Hypothalamus (tissue), 51 donors: ENCODE measurements around the gene SRPX2.

ENCODE experiments used
- DNase-seq, 51 donors: peaks; one replicate each; lab custom pipeline; 2025; lab: John Stamatoyannopoulos, UW

The SRPX2 gene

DNA sequence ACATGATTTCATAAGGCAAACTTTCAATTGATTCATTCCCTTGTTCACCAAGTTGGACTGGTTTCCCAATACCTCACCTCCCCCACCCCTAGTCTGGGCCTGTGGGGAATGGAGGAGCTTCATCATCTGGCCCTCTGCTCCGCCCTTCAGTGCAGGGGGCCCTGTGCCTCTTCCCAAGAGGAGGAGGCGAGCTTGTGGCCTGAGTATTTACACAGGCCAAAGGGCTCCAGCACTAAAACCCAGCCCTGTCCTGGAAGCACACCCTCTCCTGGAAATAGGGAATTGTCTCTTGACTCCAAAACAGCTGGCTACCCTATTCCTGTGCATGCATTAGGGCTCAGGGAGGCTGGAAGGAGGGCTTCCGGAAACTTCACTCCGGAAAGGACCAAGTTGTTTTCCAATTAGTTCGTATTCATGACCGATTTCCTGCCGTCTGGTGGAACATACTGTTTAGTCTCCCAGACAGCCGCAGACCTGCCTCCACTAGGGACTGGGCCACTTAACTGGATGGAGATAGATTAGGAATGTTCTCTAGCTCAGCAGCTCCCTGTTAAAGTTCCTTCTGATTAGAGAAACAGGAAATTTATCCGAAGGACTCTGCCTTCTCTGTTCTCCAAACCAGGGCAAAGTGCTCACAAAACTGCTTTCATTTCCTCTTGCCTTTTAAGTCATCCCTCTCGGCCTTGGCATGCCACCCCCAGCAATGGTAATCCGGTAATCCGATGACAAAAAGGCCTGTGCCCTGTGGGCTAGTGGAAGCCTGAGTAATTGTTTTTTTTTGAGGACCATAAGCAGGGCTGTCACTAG, 5.8 kb downstream of the SRPX2 start:
- DNase-seq: peak in 3 of 51 donors; percentile 0 to 1 (median 0)

DNA sequence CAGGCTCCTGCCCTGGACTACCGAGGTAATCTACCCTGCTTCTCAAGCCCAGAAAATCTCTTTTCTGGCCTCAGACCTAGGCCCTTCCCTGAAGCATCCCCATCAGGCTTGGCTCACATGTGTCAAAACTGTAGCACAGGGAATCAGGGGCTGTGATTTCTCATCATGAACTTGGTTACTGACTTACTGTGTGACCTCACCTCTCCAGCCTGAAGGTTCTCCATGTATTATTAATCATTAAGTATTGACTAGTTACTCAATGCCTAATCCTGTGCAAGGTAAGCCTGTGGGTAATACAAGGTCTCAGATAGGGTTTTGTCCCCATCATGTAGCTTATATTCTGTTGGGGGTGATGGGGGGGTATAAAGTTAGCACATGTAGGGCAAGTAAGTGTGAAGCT, 6.8 kb downstream of the SRPX2 start:
- DNase-seq: no peak

DNA sequence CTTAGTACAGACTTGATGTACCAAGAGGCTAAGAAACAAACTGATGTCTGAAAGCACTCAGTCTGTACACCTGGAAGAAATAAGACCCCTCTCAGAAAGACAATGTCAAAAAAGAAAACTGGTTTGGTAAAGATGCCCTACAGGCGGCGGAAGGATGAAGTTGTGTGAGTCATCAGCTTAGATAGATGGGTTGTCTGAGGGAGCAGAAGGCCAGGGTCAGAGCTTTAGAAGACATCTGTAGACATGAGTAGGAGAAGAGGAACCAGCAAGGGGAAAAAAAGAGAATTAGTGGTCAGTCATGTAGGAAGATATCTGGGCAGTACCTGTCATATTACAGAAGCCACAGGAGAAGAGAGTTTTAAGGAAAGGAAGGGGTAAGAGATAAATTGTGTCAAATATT, 8.3 kb downstream of the SRPX2 start:
- DNase-seq: no peak

DNA sequence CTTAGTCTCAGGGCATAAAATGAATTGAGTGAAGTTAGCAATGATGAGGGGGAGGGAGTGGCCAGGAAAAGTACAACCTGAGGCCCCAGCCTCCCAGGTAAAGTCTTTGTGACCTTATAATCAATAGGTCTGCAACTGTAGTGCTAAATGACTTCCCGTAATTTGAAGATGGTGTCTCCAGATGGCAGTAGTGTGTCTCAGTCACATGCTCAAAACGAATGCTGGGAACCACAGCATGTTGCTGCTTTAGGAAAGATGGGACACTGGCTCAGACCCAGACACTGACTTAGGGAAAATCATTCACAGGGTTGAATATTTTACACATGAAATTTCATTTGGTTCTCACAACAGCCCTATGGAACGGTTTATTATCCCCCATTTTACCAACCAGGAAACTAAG, 10.3 kb downstream of the SRPX2 start:
- DNase-seq: no peak

DNA sequence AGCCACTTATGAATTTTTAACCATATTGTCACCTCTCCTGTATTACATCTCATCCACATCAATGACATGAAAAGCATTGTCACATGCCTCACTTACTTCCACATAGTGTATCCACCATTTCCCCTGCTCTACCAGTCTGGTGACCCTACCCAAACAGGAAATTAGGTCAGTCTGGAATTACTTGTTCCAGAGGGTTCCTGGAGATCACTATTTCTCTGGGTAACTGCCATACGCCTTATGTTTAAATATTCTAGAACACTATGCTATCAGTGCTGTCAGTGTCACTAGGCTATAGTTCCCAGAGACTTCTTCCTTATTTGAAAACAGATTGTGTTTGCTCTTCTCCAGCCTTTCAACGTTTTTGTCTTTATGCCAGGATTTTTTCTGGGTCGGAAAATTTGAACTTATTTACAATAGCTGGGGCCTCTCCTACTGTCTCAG, 15.0 kb downstream of the SRPX2 start:
- no peak for DNase-seq

DNA sequence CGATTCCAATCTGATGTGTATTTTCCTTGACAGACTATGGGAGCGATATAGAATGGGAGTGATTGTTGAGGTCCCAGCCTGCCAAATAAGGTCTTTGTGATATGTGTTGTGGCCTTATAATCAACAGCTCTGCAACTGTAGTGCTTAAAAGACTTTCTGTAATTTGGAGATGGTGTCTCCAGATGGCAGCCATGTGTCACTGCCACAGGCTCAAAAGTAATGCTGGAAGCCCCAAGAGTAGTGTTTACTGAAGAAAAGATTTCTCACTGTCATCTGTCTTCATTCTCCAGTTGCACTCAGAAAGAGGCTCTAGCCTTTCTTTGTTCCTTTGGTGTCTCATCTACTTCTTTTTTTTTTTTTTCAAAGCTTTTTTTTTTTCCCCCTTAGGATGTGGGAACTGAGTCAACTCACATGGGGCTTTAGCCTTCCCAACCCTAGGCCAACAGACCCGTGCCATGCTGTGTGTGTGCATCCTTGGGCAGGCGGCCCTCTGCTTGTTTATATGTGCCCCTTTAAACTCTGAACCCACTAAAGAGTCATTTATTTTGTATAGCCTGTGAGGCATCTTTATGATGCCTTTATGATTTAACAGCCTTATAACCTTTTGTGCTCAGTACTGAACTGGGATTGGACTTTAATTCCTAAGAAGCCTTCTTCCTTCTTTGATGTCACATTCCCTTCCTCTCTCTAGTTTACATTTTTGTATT, 15.6 kb downstream of the SRPX2 start:
- no peak for DNase-seq

DNA sequence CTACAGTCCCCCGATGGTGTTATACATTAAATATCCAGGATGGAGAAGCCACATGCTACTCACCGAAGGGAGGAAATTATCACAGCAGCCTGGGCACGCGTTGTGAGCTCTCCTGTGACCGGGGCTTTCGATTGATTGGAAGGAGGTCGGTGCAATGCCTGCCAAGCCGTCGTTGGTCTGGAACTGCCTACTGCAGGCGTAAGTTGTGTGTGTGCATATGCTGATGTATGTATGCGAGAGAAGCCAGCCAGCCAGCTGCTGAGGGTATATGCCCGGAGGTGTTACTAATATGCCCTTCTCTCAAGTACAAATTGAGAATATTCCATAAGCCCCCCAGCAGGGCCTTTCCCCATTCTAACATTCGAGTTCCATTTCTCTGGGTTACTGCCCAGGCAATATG, 18.2 kb downstream of the SRPX2 start:
- DNase-seq: no peak

DNA sequence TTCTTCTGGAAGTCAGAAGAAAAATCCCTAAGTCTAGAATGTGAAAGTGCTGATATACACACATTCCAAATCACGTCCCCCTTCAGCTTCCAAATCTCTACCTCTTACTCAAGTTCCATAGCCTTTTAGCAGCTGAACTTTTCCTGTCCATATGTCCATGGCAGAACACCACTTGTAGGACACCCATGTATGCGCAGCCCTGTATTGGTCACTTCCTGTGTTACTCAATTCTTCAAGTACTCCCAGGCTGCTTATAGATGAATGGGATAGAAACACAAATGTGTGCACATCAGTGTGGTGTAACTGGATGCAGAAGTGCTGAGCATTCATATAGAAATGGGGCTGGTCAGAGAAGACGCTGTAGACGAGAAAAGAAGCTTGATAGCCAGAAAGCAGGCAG, 18.8 kb downstream of the SRPX2 start:
- DNase-seq: no peak

DNA sequence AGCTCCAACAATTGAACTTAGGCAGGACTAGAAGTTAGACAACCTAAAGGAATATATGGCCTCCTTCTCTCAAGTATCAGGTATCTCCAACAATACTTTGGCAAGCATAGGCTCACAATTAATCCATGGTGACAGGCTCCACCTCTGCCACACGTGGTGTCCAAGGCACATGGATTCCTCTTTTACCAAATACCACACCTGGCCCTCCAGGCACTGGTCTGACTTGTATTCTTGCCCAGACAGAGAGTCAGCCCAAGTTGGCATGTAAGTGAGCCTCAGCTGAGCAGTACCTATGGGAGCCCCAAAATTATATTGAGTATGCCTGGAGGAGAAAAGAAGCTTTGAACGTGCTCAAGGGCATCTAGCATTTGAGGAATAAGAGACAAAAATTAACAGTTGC, 19.6 kb downstream of the SRPX2 start:
- no peak for DNase-seq

DNA sequence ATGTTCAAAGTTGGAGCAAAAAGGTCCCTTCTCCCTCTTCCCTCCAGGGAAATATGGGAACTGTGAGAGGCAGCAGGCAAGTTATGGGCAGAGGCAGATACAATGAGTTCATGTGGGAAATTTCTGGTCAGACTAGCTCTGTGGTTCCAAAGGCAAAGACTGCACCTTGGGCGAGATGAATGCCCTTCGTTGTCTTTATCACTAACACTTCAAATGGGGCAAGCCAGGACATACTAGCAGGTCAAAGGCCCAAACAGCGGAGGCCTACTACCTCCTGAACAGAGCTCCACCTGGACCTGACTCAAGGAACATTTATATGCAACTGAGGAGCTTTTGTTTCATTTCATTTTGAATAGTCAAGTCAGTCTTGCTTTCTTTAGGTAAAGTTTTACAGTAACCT, 29.0 kb downstream of the SRPX2 start:
- no peak for DNase-seq

DNA sequence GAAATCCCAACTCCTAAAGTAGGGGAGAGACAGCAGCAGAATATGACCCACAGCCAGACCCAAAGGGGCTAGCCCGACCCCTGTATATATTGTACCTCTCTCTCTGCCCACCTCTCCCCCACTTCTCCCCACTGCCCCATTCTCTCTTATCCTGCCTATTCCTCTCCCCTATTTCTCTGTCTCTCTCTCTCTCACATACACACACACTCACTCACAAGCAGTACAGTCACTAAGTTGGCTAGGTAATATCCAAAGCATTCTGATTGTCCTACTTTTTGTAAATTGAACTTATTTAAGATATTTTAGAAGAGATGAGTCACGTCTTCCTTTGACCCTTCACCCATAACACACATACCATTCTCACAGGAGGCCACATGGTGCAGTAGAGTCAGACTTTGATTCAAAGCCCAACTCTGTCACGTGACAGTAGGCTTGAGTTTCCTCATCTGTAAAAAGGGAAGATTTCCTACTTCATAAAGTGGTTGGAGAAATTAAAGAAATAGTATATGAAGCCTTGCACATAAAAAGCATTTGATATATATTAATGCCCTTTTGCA, 29.5 kb downstream of the SRPX2 start:
- no peak for DNase-seq

DNA sequence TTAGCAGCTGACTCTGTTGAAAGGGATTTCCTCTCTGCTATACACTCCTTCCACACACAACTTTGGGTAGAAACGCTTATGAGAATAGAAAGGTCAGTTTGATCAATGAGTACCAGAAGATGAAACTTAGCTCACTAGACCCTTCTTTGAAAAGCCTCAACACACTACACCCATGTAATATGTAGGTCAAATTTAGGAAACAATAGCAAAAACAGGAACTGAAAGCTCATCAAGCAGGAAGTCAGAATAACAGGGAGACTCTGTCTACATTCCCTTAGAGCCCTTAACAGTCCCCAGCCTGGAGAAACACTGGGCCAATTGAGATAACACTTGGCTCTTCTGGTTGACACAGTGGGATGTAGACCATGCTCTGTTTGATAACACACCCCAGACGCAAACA, 30.7 kb downstream of the SRPX2 start:
- no peak for DNase-seq

DNA sequence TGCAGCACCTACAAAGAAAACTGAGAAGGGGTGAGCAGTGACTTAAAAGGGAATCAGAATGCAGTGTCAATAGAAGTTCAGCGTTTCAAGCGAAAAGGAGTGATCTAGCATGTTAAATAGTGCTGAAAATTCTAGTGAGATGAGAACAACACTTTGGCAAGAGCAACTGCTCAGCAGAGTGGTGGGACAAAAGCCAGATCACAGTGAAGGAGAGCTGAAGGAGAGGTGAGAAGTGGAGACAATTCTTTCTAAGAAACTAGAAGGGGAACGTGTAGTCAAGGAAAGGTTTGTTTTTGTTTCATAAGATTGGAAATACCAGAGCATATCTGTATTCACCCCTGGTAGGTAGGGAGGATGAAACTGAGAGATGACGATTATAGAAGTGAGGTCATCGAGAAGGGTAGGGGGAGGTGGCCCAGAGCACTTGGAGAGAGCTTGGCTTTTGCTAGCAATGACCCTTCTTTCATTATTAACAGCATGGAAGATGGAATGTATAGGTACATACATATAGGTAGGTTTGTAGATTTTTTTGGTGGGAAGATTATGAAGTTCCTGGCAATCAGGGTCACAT, 33.7 kb downstream of the SRPX2 start:
- no peak for DNase-seq

DNA sequence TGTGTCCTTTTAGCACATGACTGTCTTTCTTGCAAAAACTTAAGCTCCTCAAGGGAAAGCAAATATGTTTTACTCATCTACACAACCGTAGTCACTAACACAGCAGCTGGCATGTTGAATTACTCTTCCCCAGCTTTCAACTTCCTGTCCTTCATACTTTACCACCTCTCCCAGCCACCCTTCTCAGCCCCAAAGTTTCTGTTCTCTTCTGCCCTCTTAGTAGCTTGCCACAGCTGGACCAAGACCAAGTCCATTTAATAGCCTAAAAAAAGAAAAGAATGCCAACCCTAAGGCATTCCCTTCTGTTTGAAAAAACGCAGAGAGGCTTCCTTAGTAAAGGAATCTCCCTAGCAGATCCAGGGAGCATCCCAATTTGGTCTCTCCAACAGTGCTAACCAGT, 36.8 kb downstream of the SRPX2 start:
- no peak for DNase-seq

DNA sequence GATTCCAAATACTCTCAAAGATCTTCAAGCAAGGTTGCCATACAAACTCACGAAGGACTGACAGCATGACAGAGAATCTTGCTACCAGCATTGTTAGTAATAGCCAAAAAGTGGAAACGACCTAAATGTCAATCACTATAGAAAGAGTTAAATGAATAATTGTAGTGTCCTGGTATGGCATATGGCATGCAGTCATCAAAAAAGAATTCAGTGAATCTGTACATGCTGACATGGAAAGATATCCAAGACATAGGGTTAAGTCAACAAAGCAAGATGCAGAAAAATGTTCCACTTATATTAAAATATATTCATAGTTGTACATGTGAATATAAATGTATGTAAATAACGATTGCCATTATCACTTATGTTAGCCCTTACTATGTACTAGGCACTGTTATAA, 37.6 kb downstream of the SRPX2 start:
- no peak for DNase-seq

DNA sequence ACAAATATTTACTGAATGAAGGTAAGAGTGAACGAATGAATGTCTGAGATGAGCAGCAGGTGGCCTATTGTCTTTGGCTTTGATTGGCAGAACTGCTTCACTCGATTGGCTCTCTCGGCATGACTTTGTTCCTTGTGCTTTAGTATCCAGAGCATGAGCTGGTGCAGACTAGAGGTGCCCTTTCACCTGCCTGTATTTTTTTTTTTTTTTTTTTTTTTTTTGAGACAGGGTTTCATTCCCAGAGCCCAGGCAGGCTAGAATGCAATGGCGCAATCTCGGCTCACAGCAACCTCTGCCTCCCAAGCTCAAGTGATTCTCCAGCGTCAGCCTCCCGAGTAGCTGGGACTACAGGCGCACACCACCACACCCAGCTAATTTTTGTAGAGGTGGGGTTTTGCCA, 38.9 kb downstream of the SRPX2 start:
- no peak for DNase-seq

DNA sequence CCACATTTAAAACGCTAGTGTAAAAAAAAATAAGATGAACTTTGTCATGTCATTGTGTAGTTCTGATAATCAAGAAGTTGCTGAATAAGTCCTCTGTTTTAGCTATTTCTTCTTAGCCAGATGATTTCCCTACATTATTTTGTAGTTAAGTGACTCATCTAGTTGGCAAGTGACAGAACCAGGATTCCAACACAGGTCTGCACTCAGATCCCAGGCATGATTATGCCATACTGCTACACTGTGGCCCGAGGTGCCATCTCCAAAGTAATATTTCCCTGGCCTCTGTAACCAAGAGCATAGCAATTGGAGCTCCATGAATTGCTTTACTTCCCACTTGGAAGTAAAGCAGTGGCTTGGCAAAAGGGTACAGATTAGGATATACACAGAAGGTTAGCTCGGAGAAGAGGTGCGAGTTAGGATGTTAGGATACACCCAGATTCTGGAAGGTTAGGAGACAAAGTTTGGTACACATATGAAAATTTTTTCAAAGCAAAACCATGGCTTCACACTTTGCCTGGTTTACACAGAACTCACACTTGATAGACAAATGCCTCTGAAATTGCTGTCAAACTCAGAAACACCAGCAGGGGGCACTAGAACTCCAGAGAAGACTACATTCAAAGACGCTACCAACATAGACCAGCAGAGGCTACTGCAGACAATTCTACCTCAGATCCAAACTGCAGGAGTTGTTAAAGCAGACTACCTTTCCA, 41.4 kb downstream of the SRPX2 start:
- DNase-seq: peak in 43 of 51 donors; percentile 0 to 71 (median 13)

DNA sequence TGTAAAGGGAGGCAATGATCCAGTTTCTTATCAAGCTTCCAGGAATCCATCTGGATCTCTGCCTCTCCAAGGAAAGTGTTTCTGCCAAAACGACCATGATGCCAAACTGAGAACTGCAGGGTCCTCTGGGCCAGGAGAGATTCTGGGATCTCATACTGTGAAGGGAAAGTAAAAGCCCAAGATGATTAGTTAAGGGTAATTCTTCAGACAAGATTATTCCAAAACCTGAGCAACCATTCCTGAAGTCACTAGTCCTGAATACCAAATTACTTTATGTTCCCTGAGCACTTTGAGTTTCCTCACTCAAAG, 42.0 kb downstream of the SRPX2 start:
- no peak for DNase-seq

DNA sequence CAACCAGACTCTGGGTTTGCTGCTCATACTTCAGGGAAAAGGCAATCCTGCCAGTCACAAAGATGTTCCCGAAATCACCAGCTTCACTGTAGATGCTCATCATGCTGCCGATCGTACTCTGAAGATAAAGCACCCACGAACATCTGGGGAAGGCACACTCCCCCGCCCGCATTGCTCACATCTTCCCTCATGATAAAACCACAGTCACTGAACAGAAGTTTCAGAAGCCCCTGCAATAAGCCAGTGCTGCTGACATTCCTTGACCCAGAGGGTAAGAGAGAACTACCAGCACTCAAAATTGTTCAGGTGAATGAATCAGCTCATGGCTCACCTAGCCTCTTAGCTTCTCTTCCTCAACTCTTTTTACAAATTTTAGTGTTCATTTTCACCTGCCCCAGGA, 43.1 kb downstream of the SRPX2 start:
- DNase-seq: no peak

DNA sequence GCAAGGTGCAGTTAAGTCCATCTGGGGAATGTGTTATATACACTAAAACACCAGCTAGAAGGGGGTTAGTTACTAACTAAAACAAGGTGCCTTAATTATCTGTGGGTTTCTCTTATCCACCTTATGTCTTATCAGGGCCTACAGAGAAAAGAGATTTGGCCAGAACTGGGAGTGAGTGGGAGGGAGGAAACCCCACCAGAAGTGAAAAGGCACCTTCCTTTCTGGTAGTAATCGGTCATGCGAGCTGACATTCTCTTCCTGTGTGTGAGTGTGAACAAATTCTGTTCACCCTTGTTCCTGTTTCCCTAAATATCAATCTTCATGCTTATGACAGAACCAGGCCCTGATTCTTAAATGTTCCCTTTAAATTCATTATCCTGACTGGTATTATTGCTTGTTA, 43.5 kb downstream of the SRPX2 start:
- no peak for DNase-seq

DNA sequence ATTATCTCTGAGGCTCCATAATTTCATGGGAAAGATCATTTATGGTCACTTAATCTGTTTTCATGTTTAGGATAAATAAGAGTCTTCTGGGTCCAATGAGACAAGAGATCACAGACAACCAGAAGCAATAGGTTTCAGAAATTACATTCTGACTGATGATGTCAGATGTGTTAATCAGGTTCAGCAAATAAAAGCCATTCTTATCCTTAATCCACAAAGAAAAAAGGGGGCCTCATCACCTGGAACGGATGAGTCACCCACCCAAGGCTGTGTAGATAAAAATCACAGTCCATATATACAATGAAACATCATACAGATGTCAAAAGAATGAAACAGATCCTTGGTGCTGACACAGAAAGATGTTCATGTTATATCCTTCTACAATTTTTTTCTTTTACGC, 51.3 kb downstream of the SRPX2 start:
- no peak for DNase-seq
